GM03348 (cell line): Measurements from ENCODE around the gene TRIM23.

Experiments
- DNase-seq: peaks from one replicate; pipeline ENCODE4 v3.0.0; 2012; ENCODE audit warnings: low spot score

Gene TRIM23

DNA sequence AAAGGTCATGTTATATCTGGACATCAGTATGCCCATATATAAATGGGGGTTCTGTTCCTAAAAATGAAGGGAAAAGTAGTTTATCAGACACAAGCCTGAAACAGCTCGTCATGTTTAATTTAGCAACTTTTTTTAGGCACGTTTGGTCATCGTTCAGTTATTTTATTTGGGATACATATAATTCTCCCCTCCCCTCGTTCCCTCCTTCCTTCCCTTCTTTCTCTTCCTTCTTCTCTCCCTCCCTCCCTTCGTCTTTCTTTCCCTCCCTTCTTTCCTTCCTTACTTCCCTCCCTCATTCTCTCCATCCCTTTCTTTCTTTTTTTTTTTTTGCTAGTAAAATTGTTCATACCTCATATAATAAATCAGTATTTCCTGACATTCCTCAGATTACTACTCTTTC lies 57.6 kb downstream of the TRIM23 start:
- DNase-seq: no peak

DNA sequence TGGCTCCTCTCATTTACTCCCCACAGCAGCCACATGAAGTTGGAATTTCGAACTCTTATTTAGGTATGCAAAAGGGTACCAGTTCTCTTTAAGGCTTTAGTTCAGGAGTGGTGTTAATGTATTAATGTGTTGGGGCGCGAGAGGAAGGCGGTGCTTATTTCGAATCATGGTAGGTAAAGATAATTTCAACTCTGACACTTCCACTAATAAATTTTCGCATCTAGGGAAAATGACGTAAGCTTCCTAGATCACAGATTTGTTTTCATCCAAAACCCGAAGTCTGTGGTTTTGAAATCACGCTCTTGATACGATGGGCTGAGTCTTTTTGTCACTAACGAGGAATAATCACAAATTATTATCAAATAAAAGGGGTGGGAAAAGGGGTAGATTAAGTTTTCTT lies 60.4 kb downstream of the TRIM23 start:
- no peak for DNase-seq

DNA sequence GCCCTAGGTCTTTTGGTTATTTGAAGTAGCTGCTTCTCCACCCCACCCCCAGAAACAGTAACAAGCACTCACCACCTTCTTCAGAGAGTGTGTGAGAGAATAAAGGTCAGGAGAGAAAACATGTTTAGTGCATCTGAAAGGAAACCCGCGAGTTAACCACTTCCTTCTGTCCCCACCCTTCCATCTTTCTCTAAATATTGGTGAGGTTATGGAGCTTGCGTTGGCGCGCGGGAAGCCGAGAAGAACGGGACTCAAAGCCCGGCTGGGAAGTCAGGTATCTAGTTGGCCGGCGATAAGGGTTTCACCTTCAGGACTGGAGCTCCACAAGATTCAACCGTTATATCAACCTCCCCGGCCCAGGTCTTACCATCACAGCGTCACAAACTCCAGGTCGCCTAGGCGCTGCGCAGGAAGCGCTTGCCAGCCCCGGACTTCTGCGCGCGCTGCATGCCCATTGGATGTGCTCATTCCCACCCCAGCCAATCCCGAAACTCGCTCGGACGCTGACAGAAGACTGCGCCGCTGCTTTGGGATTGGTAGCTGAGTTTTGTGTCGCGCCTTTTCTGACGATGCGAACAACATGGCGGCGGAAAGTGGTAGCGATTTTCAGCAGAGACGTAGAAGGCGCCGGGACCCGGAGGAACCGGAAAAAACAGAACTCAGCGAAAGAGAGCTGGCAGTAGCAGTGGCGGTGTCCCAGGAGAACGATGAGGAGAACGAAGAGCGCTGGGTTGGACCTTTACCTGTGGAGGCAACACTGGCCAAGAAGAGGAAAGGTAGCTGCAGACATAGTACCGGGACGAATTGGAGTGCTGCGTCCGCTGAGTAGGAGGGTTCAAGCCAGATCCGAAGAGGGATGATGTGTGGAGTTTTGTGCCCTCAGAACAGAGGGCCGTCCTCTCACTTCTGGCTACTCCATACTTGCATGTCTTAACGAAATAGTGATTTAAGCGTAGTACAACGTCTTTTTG lies 61.1 kb downstream of the TRIM23 start, which contains the start of the genes CENPK and PPWD1:
Gene CENPK (minus strand): TSS at position 438 of the 971 bp plus-strand sequence. CDS start 8,261 bp downstream, outside the sequence.
Gene PPWD1 (plus strand): TSS at position 566 of the 971 bp plus-strand sequence. CDS start 15 bp downstream, at position 581.
- peak; percentile 97 for DNase-seq

DNA sequence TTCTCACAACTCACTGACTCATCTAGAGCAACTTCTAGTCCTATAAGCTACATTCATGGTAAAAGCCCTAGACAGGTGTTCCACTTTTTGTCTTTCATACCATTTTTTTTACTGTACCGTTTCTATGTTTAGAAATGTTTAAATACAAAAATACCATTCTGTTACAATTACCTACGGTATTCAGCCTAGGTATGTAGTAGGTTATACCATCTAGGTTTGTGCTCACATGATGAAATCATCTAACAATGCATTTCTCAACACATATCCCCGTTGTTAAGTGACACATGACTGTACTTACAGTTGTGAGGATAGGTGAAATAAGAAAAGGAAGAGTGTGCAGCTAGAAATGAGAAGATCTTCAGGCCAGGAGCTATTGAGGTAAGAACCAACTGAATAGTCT lies 67.4 kb downstream of the TRIM23 start:
- no peak for DNase-seq

DNA sequence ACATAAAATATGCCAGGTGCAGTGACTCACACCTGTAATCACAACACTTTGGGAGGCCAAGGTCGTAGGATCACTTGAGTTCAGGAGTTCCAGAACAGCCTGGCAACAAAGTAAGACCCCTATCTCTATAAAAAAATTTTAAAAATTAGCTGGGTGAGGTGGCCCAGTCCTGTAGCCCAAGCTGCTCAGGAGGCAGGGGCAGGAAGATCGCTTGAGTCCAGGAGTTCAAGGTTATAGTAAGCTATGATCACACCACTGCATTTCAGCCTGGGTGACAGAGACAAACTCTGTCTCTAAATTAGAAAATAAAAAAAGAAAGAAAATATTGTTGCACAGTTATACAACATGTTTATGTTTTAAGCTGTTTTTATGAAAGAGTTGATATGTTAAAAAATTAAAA lies 68.0 kb downstream of the TRIM23 start:
- DNase-seq: no peak

DNA sequence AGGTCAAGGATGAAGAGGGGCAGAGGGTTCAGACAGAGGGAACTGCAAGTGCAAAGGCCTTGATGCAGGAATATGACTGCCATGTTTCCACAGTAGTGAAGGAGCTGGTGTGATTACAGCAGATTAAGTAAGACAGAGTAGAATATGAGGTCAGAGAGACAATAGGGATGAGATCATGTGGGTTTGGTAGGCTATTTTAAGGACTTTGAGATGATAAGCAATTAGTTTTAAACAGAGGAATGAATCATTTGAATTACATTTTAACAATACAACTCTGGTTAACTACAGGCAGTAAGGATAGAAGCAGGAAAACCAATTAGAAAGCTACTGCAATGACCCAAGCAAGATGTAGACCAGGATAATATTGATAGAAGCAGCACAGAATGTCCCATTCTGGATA lies 68.8 kb downstream of the TRIM23 start:
- no peak for DNase-seq

DNA sequence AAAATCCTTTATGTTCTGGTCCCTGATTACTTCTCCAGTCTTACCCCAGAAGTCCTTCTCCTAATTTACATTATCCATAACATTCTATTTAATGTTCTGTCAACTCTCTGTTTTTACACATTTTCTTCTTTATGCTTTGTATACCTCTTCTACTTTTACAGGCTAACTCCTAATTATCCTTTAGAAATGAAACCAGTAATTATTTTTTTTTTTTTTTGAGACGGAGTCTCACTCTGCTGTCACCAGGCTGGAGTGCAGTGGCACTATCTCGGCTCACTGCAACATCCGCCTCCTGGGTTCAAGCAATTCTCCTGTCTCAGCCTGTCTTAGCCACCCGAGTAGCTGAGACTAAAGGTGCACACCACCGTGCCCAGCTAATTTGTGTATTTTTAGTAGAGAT lies 70.2 kb downstream of the TRIM23 start:
- DNase-seq: no peak

DNA sequence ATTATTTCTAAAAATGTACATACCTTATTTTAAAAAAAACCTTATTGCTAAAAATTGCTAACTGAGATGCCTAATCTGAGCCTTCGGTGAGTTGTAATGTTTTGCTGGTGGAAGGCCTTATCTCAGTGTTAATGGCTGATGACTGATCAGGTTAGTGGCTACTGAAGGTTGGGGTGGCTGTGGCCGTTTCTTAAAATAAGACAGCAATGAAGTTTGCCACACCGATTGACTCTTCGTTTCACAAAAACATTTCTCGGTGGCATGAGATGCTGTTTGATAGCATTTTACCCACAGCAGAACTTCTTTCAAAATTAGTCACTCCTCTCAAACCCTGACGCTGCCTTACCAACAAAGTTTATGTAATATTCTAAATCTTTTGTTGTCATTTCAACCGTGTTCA lies 75.9 kb downstream of the TRIM23 start:
- DNase-seq: no peak

DNA sequence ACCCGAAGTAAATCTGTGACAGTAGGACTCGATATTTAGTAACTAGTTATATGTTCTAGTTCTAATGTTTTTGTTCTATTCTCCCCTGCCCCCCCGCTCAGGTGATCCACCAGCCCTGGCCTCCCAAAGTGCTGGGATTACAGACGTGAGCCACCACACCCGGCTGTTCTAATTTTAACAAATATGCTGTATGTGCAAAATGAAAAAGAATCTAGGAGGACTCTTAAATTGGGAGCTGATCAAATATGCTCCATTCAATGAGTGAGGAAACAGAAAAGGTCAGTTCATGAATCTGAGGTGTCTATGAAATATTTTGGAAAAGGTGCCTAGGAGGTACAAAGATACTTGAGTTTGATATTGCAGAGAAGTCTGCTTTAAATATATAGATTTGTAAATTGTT lies 78.0 kb downstream of the TRIM23 start:
- DNase-seq: no peak

DNA sequence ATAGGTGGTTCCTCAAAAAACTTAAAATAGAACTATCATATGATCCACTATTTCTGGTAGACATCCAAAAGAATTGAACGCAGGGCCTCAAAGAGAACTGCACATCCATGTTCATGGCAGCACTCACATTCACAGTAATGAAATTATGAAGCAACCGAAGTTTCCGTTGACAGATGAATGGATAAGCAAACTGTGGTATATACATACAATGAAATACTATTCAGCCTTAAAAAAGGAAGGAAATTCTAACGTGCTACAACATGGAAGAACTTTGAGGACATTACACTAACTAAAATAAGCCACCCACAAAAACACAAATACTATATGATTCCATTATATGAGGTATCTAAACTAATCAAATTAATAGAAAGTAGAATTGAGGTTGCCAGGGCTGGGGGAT lies 79.7 kb downstream of the TRIM23 start:
- no peak for DNase-seq

DNA sequence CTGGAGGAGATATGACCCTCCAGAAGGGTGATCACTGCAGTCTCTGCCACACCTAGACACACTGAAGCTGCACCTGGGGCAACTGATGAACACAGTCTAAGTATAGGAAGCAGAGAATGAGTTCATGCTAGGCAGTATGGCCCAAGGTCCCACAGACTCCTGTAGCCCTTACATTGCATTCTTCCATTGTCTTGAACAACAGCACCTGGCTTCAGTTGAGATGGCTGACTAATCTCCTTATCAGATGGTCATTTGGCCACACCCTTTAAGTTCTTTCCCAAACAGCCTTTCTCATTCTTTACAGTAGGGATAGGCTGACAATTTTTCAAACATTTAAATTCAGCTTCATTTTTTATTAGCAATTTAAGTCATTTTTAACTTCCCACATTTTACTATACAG lies 84.3 kb downstream of the TRIM23 start:
- DNase-seq: no peak
